ENCODE data around the gene LUC7L.
A peak's percentile ranks its signal among the peaks of the same experiment; 100 is the strongest.
"Not testable (repeated sequence)": the region's sequence is repeated elsewhere in the genome, so short reads cannot be mapped to it uniquely, and the experiment has no call there.

The LUC7L gene

GRCh38 chr16:164134-164823, 65.0 kb downstream of the LUC7L start:
- DNase-seq = not testable (repeated sequence)

- DNase-seq = not testable (repeated sequence)
Measured at GRCh38 chr16:163696-164095, 65.6 kb downstream of the LUC7L start.

- DNase-seq = not testable (repeated sequence)
Measured at GRCh38 chr16:163139-163538, 66.1 kb downstream of the LUC7L start.

- no peak for DNase-seq
Measured at GRCh38 chr16:162271-162991, 66.8 kb downstream of the LUC7L start.

- DNase-seq = no peak
Measured at GRCh38 chr16:160691-161190, 68.5 kb downstream of the LUC7L start.

GRCh38 chr16:160242-160641, 69.0 kb downstream of the LUC7L start:
- DNase-seq = not testable (repeated sequence)

GRCh38 chr16:159136-159849, 70.0 kb downstream of the LUC7L start:
- DNase-seq = no peak

- no peak for DNase-seq
Measured at GRCh38 chr16:155031-155398, 74.2 kb downstream of the LUC7L start.

- DNase-seq = peak; percentile 30
Measured at GRCh38 chr16:154217-155030, 74.8 kb downstream of the LUC7L start.

GRCh38 chr16:153550-154216, 75.6 kb downstream of the LUC7L start:
- not testable (repeated sequence) for DNase-seq

- not testable (repeated sequence) for DNase-seq
Measured at GRCh38 chr16:153129-153521, 76.1 kb downstream of the LUC7L start.

GRCh38 chr16:152141-153128, 76.8 kb downstream of the LUC7L start, which contains the start of gene HBZ:
HBZ (plus strand) TSS chr16:152644; CDS start chr16:152910, 266 bp downstream.
- DNase-seq = no peak

- DNase-seq = no peak
Measured at GRCh38 chr16:149024-149660, 80.1 kb downstream of the LUC7L start.

GRCh38 chr16:146646-147045, 82.6 kb downstream of the LUC7L start:
- DNase-seq = no peak

GRCh38 chr16:144797-145252, 84.4 kb downstream of the LUC7L start:
- no peak for DNase-seq

- no peak for DNase-seq
Measured at GRCh38 chr16:143456-143855, 85.8 kb downstream of the LUC7L start.

GRCh38 chr16:143047-143446, 86.2 kb downstream of the LUC7L start:
- DNase-seq = no peak

- no peak for DNase-seq
Measured at GRCh38 chr16:142405-142967, 86.8 kb downstream of the LUC7L start.

GRCh38 chr16:140175-140857, 88.9 kb downstream of the LUC7L start:
- DNase-seq = no peak
